ENCODE results near the gene MRPS7.

Gene MRPS7

GRCh38 chr17:75285123-75285522, 23.4 kb downstream of the MRPS7 start:
- TF ChIP-seq BACH2 (CRISPR knock-in tag; IDR thresholded peaks at IDR 0.05; ENCODE audit: borderline replicate concordance) (no peak), PATZ1 (CRISPR knock-in tag; IDR thresholded peaks at IDR 0.05; ENCODE audit: borderline replicate concordance) (no peak), CREB5 (CRISPR knock-in tag; IDR thresholded peaks at IDR 0.05; ENCODE audit: low read depth) (no peak), ZNF8 (CRISPR knock-in tag; IDR thresholded peaks at IDR 0.05) (no peak), ZFP3 (CRISPR knock-in tag; IDR thresholded peaks at IDR 0.05) (no peak), ZC3H10 (CRISPR knock-in tag; IDR thresholded peaks at IDR 0.05) (no peak), RARB (CRISPR knock-in tag; IDR thresholded peaks at IDR 0.05) (no peak), GLIS3 (CRISPR knock-in tag; IDR thresholded peaks at IDR 0.05) (no peak), ZFP30 (CRISPR knock-in tag; IDR thresholded peaks at IDR 0.05) (no peak), TCF4 (CRISPR knock-in tag; IDR thresholded peaks at IDR 0.05; ENCODE audit: borderline replicate concordance) (no peak), ARNTL (CRISPR knock-in tag; IDR thresholded peaks at IDR 0.05; ENCODE audit: borderline replicate concordance, low read depth) (no peak), CSDC2 (CRISPR knock-in tag; IDR thresholded peaks at IDR 0.05) (no peak), POU6F1 (CRISPR knock-in tag; IDR thresholded peaks at IDR 0.05; ENCODE audit: borderline replicate concordance, low read depth) (no peak)
- ATAC-seq: no peak

- ATAC-seq: no peak
Measured at GRCh38 chr17:75287221-75287620, 25.5 kb downstream of the MRPS7 start.

More at GRCh38 chr17:75287221-75287620, 25.5 kb downstream of the MRPS7 start:
- TF ChIP-seq PATZ1 (CRISPR knock-in tag; IDR thresholded peaks at IDR 0.05; ENCODE audit: borderline replicate concordance) (no peak), CSRNP3 (CRISPR knock-in tag; IDR thresholded peaks at IDR 0.05) (no peak), ZFP3 (CRISPR knock-in tag; IDR thresholded peaks at IDR 0.05) (no peak), ZNF565 (CRISPR knock-in tag; conservative IDR thresholded peaks at IDR 0.05; ENCODE audit: low read depth) (no peak), ZFP30 (CRISPR knock-in tag; IDR thresholded peaks at IDR 0.05) (no peak), CREB5 (CRISPR knock-in tag; IDR thresholded peaks at IDR 0.05; ENCODE audit: low read depth) (no peak), PPARA (CRISPR knock-in tag; IDR thresholded peaks at IDR 0.05; ENCODE audit: borderline replicate concordance) (no peak), BACH2 (CRISPR knock-in tag; IDR thresholded peaks at IDR 0.05; ENCODE audit: borderline replicate concordance) (no peak), TCF4 (CRISPR knock-in tag; IDR thresholded peaks at IDR 0.05; ENCODE audit: borderline replicate concordance) (no peak), ZNF8 (CRISPR knock-in tag; IDR thresholded peaks at IDR 0.05) (no peak), SNAI2 (CRISPR knock-in tag; IDR thresholded peaks at IDR 0.05) (no peak), OSR1 (CRISPR knock-in tag; IDR thresholded peaks at IDR 0.05) (no peak)

Measured in SK-N-SH treated with all-trans-retinoic acid at 6 μM for 48 hours (cell line).